GM19397 (cell line): ENCODE results near the gene HEPACAM.

ENCODE experiments used
- ATAC-seq: cut with Tn5 transposase; IDR thresholded peaks from one replicate; pipeline ENCODE4 v1.9.1; 2021; ENCODE audit warnings: mild to moderate bottlenecking, moderate library complexity; ENCODE audit not compliant: unreplicated experiment

Gene HEPACAM

DNA sequence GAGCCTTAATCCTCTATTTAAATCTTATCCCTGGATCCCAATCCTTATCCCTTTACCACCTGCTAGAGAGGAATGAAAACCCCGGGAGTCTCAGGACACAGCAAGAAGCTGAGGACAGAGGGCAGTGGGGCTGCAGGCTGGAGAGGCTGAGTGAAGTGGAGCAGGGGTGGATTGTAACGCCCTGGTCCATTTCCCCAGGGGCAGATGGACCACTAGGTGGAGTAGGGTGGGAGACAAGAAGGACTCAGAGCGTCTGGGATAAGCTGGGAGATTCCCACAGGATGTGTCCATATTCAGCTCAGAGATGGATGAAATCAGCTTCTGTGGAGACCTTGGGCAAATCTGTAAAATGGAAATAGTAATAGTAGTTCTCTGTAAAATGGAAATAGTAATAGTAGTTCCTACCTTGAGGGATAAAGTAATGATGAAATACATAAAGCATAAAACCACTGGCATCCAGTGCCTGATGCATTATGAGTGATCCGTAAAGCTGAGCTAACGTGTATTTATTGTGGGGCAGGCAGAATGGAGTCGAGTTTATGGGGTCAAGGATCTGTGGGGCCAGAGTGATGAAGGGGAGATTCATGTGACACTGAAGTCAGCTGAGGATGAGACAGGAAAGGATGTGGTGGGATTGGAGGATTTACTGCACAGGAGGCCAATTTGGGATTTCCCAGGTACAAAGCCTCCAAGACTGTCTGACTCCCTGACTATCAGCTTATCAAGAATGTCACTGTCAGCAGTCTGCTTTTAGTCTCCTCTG is 36.3 kb downstream of the HEPACAM start:
- ATAC-seq: no peak

- no peak for ATAC-seq
Measured at GRCh38 chr11:124898711-124899110, 37.1 kb downstream of the HEPACAM start.

- ATAC-seq: no peak
Measured at GRCh38 chr11:124898263-124898680, 37.6 kb downstream of the HEPACAM start.

- no peak for ATAC-seq
Measured at GRCh38 chr11:124897674-124898262, 38.1 kb downstream of the HEPACAM start, which contains the start of gene ROBO4. ROBO4 (minus strand) TSS chr11:124897865; CDS start chr11:124897795, 70 bp downstream.

- ATAC-seq: no peak
Measured at GRCh38 chr11:124896821-124897391, 38.9 kb downstream of the HEPACAM start.

DNA sequence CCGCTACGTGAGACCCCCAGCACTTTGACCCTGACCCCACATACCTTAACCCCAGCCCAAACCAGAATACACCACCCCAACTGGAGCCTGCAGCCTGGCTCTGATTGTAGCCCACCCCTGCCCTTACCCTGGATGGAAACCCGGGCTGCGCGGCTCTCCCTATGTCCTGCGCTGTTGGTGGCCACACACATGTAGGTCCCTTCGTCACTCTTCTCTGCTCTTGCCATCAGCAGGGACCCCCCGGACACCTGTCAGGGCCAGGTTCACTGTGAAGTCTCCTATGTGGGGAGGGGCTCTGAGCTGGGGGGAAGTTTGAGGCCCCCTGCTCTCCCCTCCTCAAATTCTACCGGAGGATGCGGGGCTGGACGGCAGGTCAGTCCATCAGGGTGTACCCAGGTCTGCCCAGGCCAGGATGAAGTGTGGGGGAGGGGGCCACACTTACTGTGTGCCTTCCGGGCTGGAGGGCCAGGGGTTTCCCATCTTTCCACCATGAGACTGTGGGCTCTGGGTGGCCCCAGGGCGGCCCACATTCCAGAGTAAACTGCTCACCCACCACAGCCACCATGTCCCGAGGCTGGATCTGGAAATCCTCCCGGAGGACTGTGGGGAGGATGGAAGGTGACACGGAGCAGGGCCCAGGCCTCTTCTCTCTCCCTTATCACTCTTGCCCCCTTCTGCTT is 39.6 kb downstream of the HEPACAM start:
- no peak for ATAC-seq

DNA sequence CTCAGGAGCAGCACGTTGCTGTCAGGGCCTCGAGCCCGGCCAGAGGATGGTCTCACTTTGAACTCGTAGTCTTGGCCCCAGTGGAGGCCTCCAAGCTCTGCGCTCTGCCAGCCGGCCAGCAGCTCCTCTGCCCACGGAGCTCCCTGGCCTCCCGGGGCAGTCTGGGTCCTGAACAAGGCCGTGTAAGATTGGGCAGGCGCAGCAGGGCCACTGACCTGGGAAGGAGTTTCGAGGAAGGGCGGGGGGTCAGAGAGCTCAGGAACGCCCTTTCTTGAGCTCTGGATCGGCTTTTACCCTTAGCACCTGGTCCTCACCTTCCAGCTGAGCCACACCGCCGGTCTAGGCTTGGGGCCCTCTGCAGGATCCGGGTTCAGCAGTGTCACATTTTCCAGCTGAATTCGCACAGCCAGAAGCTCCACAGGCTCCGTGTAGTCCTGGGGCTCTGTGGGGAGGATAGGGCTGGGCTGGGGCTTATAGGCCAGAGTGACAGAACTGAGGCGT is 40.3 kb downstream of the HEPACAM start:
- ATAC-seq: no peak

DNA sequence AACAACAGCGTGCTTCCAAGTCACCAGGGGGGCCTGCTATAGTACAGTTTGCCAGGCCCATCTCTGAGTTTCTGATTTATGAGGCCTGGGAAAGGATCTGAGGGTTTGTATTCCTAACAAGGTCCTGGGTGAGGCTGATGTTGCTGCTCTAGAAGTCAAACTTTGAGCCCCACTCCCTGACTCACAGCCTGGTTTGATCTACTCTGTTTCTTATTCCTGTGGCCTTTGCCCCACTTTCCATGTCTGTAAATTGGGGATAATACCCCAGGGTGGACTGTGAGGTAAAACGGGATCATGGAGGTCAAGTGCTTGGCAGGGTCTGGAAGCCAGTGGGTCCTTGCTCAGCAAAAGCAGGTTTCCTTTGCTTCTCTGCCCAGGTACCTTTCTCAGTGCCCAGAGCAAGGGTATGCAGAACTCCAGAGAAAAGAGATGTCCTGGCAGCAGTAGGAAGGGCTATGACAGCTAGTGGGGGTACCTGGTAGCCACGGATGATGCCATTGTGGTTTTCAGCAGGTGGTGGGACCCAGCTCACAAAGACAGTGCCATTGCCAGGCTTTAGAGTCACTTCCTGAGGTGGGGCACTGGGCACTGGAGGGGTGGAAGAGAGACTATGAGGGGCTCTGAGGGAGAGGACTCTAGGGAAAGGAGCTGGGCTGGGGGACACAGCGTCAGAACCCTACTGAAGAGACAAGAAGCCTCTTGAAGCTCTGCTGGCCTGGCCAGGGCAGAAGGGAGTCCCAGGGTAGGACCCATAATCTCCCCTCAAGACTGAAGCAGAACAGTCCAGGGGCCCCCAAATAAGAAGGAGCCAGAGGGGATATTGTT is 41.0 kb downstream of the HEPACAM start:
- ATAC-seq: no peak

DNA sequence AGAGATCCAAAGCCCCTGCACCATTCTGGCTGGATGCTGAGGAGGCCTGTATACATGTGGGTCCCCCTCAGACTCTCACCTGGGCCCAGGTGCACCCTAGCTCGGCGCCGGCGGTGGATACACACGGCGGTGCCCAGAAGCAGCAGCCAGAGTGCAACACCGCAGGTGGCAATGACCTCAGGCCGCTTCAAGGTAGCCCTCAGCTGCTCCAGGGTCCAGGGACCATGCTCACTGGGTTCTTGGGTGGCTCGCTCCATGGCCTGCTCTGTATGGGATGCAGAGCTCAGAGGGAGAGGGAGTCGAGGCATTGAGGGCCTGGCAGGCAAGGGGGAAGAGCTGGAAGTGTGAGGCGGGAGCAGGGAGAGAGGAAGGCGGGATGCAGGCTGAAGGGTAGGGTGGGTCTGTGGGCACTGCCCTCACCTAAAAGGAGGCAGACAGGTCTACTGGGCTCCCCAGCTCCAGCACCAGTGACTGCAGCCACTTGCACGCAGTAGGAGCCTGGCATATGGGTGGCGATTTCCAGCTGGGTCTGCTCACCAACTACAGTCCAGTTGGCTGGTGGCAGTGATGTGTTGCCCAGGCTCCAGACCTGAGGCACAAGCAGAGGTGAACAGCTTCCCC is 42.0 kb downstream of the HEPACAM start:
- no peak for ATAC-seq

DNA sequence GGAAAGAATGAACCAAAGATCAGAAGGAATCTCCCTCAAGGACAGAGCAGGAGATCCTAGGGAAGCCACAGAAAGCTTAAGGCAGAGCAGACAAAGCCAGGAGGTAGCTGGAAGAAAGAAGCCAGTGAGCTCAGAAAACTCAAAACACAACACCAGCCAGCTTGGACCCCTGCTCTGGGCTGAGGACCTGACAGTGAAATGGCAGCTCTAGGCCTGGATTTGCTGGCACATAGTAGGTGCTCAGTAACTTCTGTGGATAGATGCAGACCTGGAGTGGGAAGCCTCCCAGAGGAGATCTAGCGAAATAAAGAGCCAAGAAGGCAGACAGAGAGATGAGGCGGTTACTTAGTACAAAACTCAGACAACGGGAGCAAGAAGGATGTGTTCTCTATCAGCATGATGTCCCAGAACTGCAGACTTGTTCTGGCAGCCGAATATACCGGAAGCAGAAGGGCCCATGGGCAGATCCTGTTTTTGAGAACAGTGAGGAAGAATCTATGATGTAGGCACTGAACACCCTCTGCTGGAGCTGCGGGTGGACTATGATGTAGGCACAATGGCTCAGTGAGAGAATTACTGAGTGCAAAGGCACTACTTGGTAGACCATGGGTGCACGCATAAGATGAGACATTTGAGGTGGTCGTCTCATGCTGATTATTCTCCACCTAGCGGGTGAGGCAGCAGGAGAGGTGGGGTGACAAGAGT is 42.9 kb downstream of the HEPACAM start:
- no peak for ATAC-seq

- no peak for ATAC-seq
Measured at GRCh38 chr11:124892146-124892545, 43.7 kb downstream of the HEPACAM start.

DNA sequence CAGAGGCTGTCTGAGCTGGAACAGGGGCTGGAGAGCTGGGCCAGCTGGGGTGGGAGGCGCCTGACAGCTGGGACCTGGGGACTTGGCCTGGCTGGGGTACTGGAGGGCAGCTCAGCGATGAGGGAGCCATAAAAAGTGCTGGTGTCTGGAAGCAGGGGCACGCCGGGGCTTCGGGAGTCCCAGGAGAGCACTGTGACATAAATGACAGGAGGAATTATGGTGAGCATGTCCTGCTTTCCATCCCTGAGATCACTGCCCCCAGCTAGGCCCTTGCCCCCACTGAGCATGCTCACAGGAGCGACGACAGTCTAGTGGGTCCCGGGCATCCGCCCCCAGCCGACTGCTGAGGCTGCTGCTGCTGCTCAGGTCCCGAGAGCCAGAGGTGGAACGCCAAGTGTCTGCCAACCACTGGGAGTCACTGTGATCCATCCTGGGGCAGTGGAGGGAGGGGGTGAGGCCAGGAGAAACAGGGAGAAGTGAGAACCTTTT is 44.4 kb downstream of the HEPACAM start:
- no peak for ATAC-seq

DNA sequence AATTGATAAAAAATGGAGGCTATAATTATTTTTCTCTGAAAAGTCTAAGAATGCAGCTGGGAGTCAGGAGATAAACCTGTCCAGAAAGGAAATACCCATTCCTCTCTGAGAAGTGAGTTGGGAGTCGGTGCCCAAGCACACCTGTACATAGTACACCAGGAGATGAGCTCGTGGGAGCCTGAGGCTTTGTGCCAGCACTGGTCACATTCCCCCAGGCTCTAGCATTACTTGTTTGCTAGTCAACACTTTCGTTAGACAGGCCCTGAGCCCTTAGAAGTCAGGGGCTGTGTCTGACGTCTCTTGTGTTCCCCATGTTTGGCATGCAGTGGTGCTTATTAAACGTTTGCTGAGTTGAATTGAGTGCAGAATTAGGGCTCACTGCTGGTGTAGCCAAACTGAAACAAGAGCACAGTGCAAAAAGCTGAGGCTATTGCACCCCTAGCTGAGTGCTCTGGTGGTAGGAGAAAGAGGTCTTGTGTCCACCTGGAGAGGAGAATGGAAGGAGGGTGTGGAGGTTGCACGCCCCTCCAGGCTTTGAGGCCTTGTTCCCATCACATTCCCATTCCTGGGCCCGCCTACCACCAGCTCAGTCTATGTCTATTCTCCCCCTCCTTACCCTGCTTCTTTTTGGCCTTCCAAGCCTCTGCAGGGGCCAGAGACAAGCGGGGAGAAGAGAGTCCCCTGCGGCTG is 45.0 kb downstream of the HEPACAM start:
- ATAC-seq: no peak

GRCh38 chr11:124890151-124890550 is 45.7 kb downstream of the HEPACAM start:
- ATAC-seq: no peak

- no peak for ATAC-seq
Measured at GRCh38 chr11:124889191-124890091, 46.4 kb downstream of the HEPACAM start.

GRCh38 chr11:124887667-124888013 is 48.2 kb downstream of the HEPACAM start:
- ATAC-seq: no peak

- no peak for ATAC-seq
Measured at GRCh38 chr11:124886978-124887666, 48.7 kb downstream of the HEPACAM start.
